Lung (tissue), 12 donors: ENCODE results near the gene ADAMTS8. TPM values are rescaled to one million over a fixed set of nuclear protein-coding genes. Genes with fewer than 3 reads are reported as not detected.

ENCODE experiments used
- ATAC-seq: fragments of 200-7000 bp; cut with Tn5 transposase; one replicate; pipeline ENCODE4 v1.9.1; 2020; ENCODE audit warnings: moderate number of reproducible peaks; ENCODE audit not compliant: insufficient read depth, low FRiP score
- DNase-seq, 3 donors: peaks; one replicate each; pipeline ENCODE4 v3.0.0-alpha.2; 2013 to 2017
- H3K27ac ChIP-seq, 2 donors: one replicate each; pipeline ENCODE4 v1.5.1; 2013; ENCODE audit warnings: mild to moderate bottlenecking in 2 of 2, moderate library complexity in 2 of 2, control low read depth in 1 of 2, inconsistent platforms in 1 of 2, low read depth in 1 of 2, low read length in 1 of 2
- H3K27me3 ChIP-seq, 3 donors: one replicate each; pipeline ENCODE4 v1.5.1; 2013; ENCODE audit warnings: low read length in 2 of 3; ENCODE audit not compliant: control insufficient read depth in 3 of 3, insufficient read depth in 3 of 3
- H3K36me3 ChIP-seq, 4 donors: one replicate each; pipeline ENCODE4 v1.5.1; 2013; ENCODE audit warnings: low read length in 4 of 4, mild to moderate bottlenecking in 1 of 4, moderate library complexity in 1 of 4; ENCODE audit not compliant: control insufficient read depth in 4 of 4, insufficient read depth in 4 of 4
- H3K4me1 ChIP-seq, 5 donors: one replicate each; pipeline ENCODE4 v1.5.1; 2013; ENCODE audit warnings: low read length in 5 of 5, mild to moderate bottlenecking in 2 of 5, moderate library complexity in 1 of 5; ENCODE audit not compliant: control insufficient read depth in 5 of 5, insufficient read depth in 5 of 5
- H3K4me3 ChIP-seq: one replicate; pipeline ENCODE4 v1.5.1; 2013; ENCODE audit warnings: mild to moderate bottlenecking, control low read depth, moderate library complexity
- H3K9ac ChIP-seq, 2 donors: one replicate each; pipeline ENCODE4 v1.5.1; 2013; ENCODE audit warnings: low read length in 2 of 2, control low read depth in 1 of 2; ENCODE audit not compliant: insufficient read depth in 1 of 2
- H3K9me3 ChIP-seq, 4 donors: one replicate each; pipeline ENCODE4 v1.5.1; 2013; ENCODE audit warnings: low read length in 3 of 4, mild to moderate bottlenecking in 1 of 4, moderate library complexity in 1 of 4; ENCODE audit not compliant: control insufficient read depth in 4 of 4, insufficient read depth in 3 of 4
- WGBS, 2 donors: extraction: QIAGEN DNeasy Blood & Tissue Kit; methylation state at CpG; one replicate each; pipeline ENCODE4 v1.1.7; 2013; 5-methylcytosine and 5-hydroxymethylcytosine counted together
- polyA plus RNA-seq, 2 donors: library from polyadenylated mRNA; stranded (reverse); fragments of 200-250 nt; gene quantifications; one replicate each; pipeline ENCODE4 v1.2.1, GENCODE V29; 2013
- total RNA-seq, 2 donors: library from RNA; depleted of rRNA in 1 of 2; stranded (reverse); fragments of >200 nt in 1 of 2; gene quantifications; one replicate each; pipeline ENCODE4 v1.2.1, GENCODE V29; 2014 to 2021
- TF ChIP-seq, protein P1 (sequence below): IDR thresholded peaks from 2 replicates; pipeline ENCODE4 v1.5.1; 2012; ENCODE audit warnings: mild to moderate bottlenecking; ENCODE audit errors: control extremely low read depth, extremely low read depth
- donor health status: control.
- donor health status: control.
- donor health status: Bipolar disorder and iron deficiency.
- donor health status: healthy.
- donor health status: DM: yes; HTN: yes; CAD: no.

Gene ADAMTS8
- total and polyA plus RNA-seq, 4 donors, result 11.3 to 47.7 (median 22.1) TPM

DNA sequence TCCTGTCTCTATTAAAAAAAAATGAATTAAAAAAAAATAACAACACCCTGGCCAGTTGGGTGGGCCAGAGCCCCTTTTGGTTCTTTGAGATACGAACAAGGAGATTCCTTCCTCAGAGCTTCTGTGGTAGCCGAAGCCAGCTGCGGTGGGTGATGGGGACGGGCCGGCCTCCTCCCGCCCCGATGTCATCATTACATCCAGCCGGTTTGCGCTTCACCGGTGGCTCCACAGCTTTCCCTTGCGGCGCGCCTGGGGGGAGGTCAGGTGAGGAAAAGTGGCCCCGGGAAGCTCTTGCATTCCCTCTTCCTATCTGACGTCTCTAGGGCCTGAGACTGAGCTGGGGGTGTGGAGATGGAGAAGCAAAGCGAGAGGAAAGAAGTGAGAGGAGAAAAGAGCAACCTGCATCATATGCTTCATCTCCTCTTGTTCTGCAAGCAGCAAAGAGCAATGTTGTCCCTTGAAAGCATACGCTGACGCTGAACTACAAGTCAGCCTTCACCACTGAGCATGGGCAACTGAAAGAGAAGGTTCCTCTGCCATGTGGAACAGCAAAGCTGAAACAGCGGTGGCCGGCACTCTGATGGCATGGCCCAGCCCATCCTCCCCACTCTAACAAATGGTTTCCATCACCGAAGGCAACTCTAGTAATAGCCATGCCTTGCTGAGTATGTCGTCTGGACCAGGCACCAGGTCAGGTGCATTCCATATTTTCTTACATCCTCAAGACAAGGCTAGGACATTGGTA is 6.0 kb downstream of the ADAMTS8 start:
- no peaks in the 10 kb centered on the region for H3K36me3 ChIP-seq
- TF ChIP-seq, protein P1, sequence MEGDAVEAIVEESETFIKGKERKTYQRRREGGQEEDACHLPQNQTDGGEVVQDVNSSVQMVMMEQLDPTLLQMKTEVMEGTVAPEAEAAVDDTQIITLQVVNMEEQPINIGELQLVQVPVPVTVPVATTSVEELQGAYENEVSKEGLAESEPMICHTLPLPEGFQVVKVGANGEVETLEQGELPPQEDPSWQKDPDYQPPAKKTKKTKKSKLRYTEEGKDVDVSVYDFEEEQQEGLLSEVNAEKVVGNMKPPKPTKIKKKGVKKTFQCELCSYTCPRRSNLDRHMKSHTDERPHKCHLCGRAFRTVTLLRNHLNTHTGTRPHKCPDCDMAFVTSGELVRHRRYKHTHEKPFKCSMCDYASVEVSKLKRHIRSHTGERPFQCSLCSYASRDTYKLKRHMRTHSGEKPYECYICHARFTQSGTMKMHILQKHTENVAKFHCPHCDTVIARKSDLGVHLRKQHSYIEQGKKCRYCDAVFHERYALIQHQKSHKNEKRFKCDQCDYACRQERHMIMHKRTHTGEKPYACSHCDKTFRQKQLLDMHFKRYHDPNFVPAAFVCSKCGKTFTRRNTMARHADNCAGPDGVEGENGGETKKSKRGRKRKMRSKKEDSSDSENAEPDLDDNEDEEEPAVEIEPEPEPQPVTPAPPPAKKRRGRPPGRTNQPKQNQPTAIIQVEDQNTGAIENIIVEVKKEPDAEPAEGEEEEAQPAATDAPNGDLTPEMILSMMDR, result no peak
- no peak overlapping the region for H3K9ac ChIP-seq
- ATAC-seq (no peak), DNase-seq (no peak)
- peaks cover 0 to 14% (median 11%) of the 10 kb centered on the region in 3 donors for H3K27me3 ChIP-seq
- H3K9me3 ChIP-seq, result no peaks in the 10 kb centered on the region
- no peak overlapping the region for H3K27ac ChIP-seq
- H3K4me3 ChIP-seq, result no peak overlapping the region
- WGBS, 2 donors, result 90 to 96% methylated on average over 22 of the region's 22 CpGs
- H3K4me1 ChIP-seq, result peaks cover 0 to 81% (median 25%) of the 10 kb centered on the region in 5 donors

DNA sequence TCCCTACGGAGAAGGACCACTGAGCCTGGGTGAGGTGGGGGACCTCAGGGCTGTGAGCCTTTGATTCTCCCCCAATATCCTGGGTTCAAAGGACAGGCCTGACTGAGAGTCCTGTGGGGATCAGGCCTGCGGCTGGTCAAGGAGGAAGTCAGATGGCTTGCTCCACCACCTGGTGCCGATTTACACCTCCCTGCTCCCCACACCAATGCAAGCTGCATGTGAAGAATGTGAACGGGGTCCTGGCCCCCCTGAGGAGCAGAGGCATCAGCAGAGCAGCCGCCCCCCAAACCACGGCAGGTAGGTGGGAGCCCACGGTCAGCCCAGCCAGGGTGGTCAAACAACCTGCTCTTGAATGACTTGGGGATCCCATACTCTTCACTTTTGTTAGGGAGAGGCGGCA is 6.7 kb downstream of the ADAMTS8 start:
- no peak for DNase-seq
- no peak overlapping the region for H3K9ac ChIP-seq
- H3K36me3 ChIP-seq, result no peaks in the 10 kb centered on the region
- TF ChIP-seq, protein P1, result no peak
- peak overlapping the region in 1 of 2 donors; percentile 39 for H3K27ac ChIP-seq
- ATAC-seq, result no peak
- 80 to 87% methylated on average over 8 of the region's 8 CpGs for WGBS, 2 donors
- H3K27me3 ChIP-seq, result peaks cover 0 to 8% (median 5%) of the 10 kb centered on the region in 3 donors
- H3K4me1 ChIP-seq, result peaks cover 0 to 75% (median 22%) of the 10 kb centered on the region in 5 donors
- H3K4me3 ChIP-seq, result no peak overlapping the region
- no peaks in the 10 kb centered on the region for H3K9me3 ChIP-seq

DNA sequence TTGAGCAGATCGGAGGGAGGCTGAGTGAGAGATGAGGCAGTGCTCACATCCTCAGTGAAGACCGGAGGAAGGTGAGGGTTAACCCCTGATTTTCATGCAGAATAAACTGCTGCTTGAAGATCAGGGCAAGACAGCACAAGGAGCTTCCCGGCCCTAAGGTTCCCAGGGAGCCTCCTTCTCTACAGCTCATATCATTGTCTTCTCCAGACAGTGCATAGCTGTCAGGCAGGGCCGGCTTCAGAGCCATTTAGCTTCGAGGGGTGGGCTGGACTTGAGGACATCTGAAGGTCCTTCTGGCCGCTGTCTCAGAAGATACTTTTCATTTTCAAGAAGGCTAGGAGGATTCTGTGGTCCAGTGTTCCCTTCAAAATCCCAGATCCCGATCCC is 7.2 kb downstream of the ADAMTS8 start:
- Histone ChIP-seq H3K27me3 (peaks cover 0 to 4% (median 0%) of the 10 kb centered on the region in 3 donors), H3K27ac (peak overlapping the region in 1 of 2 donors; percentile 12), H3K4me3 (no peak overlapping the region), H3K9ac (no peak overlapping the region), H3K4me1 (peaks cover 0 to 73% (median 26%) of the 10 kb centered on the region in 5 donors), H3K36me3 (no peaks in the 10 kb centered on the region), H3K9me3 (no peaks in the 10 kb centered on the region)
- TF ChIP-seq, protein P1, result no peak
- no peak for DNase-seq
- WGBS, 2 donors, result 69 to 73% methylated on average over 7 of the region's 7 CpGs
- no peak for ATAC-seq
